Measurements from ENCODE around the gene SGTA. TPM values are rescaled to one million over a fixed set of nuclear protein-coding genes. Genes with fewer than 3 reads are reported as not detected.
"Not testable (repeated sequence)": the region's sequence is repeated elsewhere in the genome, so short reads cannot be mapped to it uniquely, and the experiment has no call there.

The SGTA gene
- total and polyA plus RNA-seq, 2 donors from 2014 or later, result 50.4 to 66.2 TPM

DNA sequence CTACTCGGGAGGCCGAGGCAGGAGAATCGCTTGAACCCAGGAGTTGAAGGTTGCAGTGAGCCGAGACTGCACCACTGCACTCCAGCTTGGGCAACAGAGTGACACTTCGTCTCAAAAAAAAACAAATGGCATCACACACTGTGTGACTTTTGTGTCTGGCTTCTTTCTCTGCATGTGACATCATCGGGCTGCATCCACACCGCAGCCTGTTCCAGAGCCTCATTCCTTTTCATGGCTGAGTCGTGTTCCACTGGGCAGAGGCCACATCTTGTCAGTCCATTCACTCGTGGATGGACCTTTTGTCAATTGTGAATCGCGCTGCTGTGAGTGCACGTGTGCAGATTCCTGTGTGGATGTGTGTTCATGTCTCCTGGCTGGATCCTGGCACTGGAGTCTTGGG lies 10.5 kb upstream of the SGTA start:
- H3K27me3 ChIP-seq (ENCODE audit: control insufficient read depth, insufficient read depth, low read length), result no peaks in the 10 kb centered on the region
- no peak for FAIRE-seq
- peaks cover 0 to 3% (median 0%) of the 10 kb centered on the region in 3 donors for H3K36me3 ChIP-seq (ENCODE audit: control insufficient read depth in 2 of 3, insufficient read depth in 3 of 3, low read length in 3 of 3)
- TF ChIP-seq, protein P1, sequence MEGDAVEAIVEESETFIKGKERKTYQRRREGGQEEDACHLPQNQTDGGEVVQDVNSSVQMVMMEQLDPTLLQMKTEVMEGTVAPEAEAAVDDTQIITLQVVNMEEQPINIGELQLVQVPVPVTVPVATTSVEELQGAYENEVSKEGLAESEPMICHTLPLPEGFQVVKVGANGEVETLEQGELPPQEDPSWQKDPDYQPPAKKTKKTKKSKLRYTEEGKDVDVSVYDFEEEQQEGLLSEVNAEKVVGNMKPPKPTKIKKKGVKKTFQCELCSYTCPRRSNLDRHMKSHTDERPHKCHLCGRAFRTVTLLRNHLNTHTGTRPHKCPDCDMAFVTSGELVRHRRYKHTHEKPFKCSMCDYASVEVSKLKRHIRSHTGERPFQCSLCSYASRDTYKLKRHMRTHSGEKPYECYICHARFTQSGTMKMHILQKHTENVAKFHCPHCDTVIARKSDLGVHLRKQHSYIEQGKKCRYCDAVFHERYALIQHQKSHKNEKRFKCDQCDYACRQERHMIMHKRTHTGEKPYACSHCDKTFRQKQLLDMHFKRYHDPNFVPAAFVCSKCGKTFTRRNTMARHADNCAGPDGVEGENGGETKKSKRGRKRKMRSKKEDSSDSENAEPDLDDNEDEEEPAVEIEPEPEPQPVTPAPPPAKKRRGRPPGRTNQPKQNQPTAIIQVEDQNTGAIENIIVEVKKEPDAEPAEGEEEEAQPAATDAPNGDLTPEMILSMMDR (IDR thresholded peaks at IDR 0.05; ENCODE audit: borderline replicate concordance, extremely low read depth, insufficient read depth), result no peak
- H3K9ac ChIP-seq (ENCODE audit: low read length in 3 of 3), result no peak overlapping the region
- H3K27ac ChIP-seq (ENCODE audit: low read depth in 2 of 2, low read length in 2 of 2), result no peak overlapping the region
- no peaks in the 10 kb centered on the region for H3K9me3 ChIP-seq (ENCODE audit: control insufficient read depth in 2 of 3, insufficient read depth in 1 of 3, low read length in 3 of 3)
- intact Hi-C loops (cut with DNase I), result no loop called here
- H3K4me1 ChIP-seq (ENCODE audit: control insufficient read depth in 2 of 3, insufficient read depth in 2 of 3, low read depth in 1 of 3, low read length in 3 of 3), result no peaks in the 10 kb centered on the region
- DNase-seq, result no peak
- H3K4me3 ChIP-seq (ENCODE audit: low read length in 3 of 3), result no peak overlapping the region

DNA sequence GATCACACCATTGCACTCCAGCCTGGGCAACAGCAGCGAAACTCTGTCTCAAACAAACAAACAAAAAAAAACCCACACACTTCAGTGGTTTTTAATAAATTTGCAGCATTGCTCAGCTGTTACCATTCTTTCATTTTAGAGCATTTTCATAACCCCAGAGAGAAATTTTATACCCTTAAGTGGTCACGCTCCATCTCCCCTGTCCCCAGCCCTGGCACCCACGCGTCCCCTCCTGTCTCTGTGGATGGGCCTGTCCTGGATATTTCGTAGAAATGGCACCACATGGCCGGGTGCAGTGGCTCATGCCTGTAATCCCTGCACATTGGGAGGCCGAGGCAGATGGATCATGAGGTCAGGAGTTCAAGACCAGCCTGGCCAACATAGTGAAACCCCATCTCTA lies 10.1 kb upstream of the SGTA start:
- Histone ChIP-seq H3K36me3 (ENCODE audit: control insufficient read depth in 2 of 3, insufficient read depth in 3 of 3, low read length in 3 of 3) (peaks cover 0 to 3% (median 0%) of the 10 kb centered on the region in 3 donors), H3K27me3 (ENCODE audit: control insufficient read depth, insufficient read depth, low read length) (no peaks in the 10 kb centered on the region), H3K4me1 (ENCODE audit: control insufficient read depth in 2 of 3, insufficient read depth in 2 of 3, low read depth in 1 of 3, low read length in 3 of 3) (no peaks in the 10 kb centered on the region), H3K9ac (ENCODE audit: low read length in 3 of 3) (no peak overlapping the region), H3K27ac (ENCODE audit: low read depth in 2 of 2, low read length in 2 of 2) (no peak overlapping the region), H3K9me3 (ENCODE audit: control insufficient read depth in 2 of 3, insufficient read depth in 1 of 3, low read length in 3 of 3) (no peaks in the 10 kb centered on the region), H3K4me3 (ENCODE audit: low read length in 3 of 3) (no peak overlapping the region)
- TF ChIP-seq, protein P1 (IDR thresholded peaks at IDR 0.05; ENCODE audit: borderline replicate concordance, extremely low read depth, insufficient read depth), result no peak
- DNase-seq (no peak), FAIRE-seq (no peak)
- intact Hi-C loops (cut with DNase I), result no loop called here

DNA sequence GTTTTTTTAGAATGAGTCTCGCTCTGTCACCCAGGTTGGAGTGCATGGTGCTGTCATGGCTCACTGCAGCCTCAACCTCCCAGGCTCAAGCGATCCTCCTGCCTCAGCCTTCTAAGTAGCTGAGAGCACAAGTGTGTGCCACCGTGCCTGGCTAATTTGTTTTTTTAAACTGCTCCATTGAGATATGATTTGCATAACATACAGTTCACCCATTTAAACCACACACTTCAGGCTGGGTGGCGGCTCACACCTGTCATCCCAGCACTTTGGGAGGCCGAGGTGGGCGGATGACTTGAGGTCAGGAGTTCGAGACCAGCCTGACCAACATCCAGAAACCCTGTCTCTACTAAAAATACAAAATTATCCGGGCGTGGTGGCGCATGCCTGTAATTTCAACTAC lies 9.6 kb upstream of the SGTA start:
- H3K9ac ChIP-seq (ENCODE audit: low read length in 3 of 3); H3K4me1 ChIP-seq (ENCODE audit: control insufficient read depth in 2 of 3, insufficient read depth in 2 of 3, low read depth in 1 of 3, low read length in 3 of 3); H3K9me3 ChIP-seq (ENCODE audit: control insufficient read depth in 2 of 3, insufficient read depth in 1 of 3, low read length in 3 of 3); DNase-seq; H3K27me3 ChIP-seq (ENCODE audit: control insufficient read depth, insufficient read depth, low read length); intact Hi-C loops (cut with DNase I); FAIRE-seq; H3K27ac ChIP-seq (ENCODE audit: low read depth in 2 of 2, low read length in 2 of 2); H3K36me3 ChIP-seq (ENCODE audit: control insufficient read depth in 2 of 3, insufficient read depth in 3 of 3, low read length in 3 of 3); H3K4me3 ChIP-seq (ENCODE audit: low read length in 3 of 3): not testable (repeated sequence)

DNA sequence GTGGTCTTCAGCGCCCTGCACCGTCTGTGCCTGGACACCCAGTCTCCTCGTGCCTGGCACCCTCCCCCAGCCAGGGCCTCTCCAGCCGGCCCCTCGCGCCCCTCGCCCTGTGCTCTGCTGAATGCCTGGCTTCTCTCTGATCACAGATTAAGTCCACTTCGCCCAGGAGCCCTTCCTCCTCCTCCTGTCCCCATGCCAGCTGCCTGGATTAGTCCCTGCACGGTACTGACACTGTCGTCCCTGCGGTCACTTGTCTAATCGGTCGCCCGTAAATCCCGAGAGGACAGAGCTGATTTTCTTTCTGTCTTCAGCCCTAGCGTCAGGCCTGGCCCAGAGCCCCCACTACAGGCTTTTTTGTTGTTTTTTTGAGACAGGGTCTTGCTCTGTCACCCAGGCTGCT lies 8.8 kb upstream of the SGTA start:
- TF ChIP-seq, protein P1 (IDR thresholded peaks at IDR 0.05; ENCODE audit: borderline replicate concordance, extremely low read depth, insufficient read depth), result no peak
- H3K4me3 ChIP-seq (ENCODE audit: low read length in 3 of 3), result no peak overlapping the region
- peaks cover 0 to 3% (median 0%) of the 10 kb centered on the region in 3 donors for H3K36me3 ChIP-seq (ENCODE audit: control insufficient read depth in 2 of 3, insufficient read depth in 3 of 3, low read length in 3 of 3)
- H3K9ac ChIP-seq (ENCODE audit: low read length in 3 of 3), result no peak overlapping the region
- FAIRE-seq (no peak), DNase-seq (no peak)
- H3K9me3 ChIP-seq (ENCODE audit: control insufficient read depth in 2 of 3, insufficient read depth in 1 of 3, low read length in 3 of 3), result no peaks in the 10 kb centered on the region
- intact Hi-C loops (cut with DNase I), result no loop called here
- no peaks in the 10 kb centered on the region for H3K27me3 ChIP-seq (ENCODE audit: control insufficient read depth, insufficient read depth, low read length)
- no peak overlapping the region for H3K27ac ChIP-seq (ENCODE audit: low read depth in 2 of 2, low read length in 2 of 2)
- H3K4me1 ChIP-seq (ENCODE audit: control insufficient read depth in 2 of 3, insufficient read depth in 2 of 3, low read depth in 1 of 3, low read length in 3 of 3), result no peaks in the 10 kb centered on the region

Measured in kidney (tissue), 14 donors.